ENCODE results near the gene GTF3C2. TPM values are rescaled to one million over a fixed set of nuclear protein-coding genes. Genes with fewer than 3 reads are reported as not detected.

Gene GTF3C2
- total and polyA plus RNA-seq, 10 of the 15 experiments (the other 5 are each of a cell fraction or from before 2014, with no cell fraction given) = 45.9 to 105 (median 80.3) TPM

- TF ChIP-seq, protein P1, sequence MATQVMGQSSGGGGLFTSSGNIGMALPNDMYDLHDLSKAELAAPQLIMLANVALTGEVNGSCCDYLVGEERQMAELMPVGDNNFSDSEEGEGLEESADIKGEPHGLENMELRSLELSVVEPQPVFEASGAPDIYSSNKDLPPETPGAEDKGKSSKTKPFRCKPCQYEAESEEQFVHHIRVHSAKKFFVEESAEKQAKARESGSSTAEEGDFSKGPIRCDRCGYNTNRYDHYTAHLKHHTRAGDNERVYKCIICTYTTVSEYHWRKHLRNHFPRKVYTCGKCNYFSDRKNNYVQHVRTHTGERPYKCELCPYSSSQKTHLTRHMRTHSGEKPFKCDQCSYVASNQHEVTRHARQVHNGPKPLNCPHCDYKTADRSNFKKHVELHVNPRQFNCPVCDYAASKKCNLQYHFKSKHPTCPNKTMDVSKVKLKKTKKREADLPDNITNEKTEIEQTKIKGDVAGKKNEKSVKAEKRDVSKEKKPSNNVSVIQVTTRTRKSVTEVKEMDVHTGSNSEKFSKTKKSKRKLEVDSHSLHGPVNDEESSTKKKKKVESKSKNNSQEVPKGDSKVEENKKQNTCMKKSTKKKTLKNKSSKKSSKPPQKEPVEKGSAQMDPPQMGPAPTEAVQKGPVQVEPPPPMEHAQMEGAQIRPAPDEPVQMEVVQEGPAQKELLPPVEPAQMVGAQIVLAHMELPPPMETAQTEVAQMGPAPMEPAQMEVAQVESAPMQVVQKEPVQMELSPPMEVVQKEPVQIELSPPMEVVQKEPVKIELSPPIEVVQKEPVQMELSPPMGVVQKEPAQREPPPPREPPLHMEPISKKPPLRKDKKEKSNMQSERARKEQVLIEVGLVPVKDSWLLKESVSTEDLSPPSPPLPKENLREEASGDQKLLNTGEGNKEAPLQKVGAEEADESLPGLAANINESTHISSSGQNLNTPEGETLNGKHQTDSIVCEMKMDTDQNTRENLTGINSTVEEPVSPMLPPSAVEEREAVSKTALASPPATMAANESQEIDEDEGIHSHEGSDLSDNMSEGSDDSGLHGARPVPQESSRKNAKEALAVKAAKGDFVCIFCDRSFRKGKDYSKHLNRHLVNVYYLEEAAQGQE (IDR thresholded peaks at IDR 0.05; ENCODE audit: low read depth, low read length) = no peak
- TF ChIP-seq CEBPZ (IDR thresholded peaks at IDR 0.05; ENCODE audit: low read depth, low read length) (no peak), IKZF2 (IDR thresholded peaks at IDR 0.05) (peak; percentile 33 to 41; a peak in 1 of 4 replicates), CREM (IDR thresholded peaks at IDR 0.05; ENCODE audit: low read depth) (peak; percentile 97)
Observed at GRCh38 chr2:27370026-27370815, 13.7 kb upstream of the GTF3C2 start, which contains the start of the genes EIF2B4 and SNX17 (continued).

All from GM12878 (cell line).